CD14-positive monocyte (primary cell): Measurements from ENCODE around the gene TMEM234. TPM values are rescaled to one million over a fixed set of nuclear protein-coding genes. Genes with fewer than 3 reads are reported as not detected.

ENCODE experiments used
- DNase-seq, 3 donors: peaks; one replicate each; pipeline ENCODE4 v3.0.0-alpha.2; 2011 to 2022
- H2AFZ ChIP-seq: 2 replicates; pipeline ENCODE4 v1.6.0; 2012; ENCODE audit warnings: mild to moderate bottlenecking, low read depth, low read length, inconsistent platforms; ENCODE audit not compliant: insufficient read depth, poor library complexity, severe bottlenecking
- H3K27ac ChIP-seq, 2 donors: 1 replicate in 1 of 2; 2 replicates in 1 of 2; pipeline ENCODE4 v1.5.1; 2012 to 2013; ENCODE audit warnings: low read length in 2 of 2, control low read depth in 1 of 2, inconsistent platforms in 1 of 2, low read depth in 1 of 2, mild to moderate bottlenecking in 1 of 2
- H3K27me3 ChIP-seq, 2 donors: one replicate each; pipeline versions ENCODE4 v1.6.0 to v1.6.1; 2011 to 2013; ENCODE audit warnings: low read length in 2 of 2; ENCODE audit not compliant: control insufficient read depth in 2 of 2, insufficient read depth in 2 of 2
- H3K36me3 ChIP-seq, 2 donors: replicated peaks in 1 of 2; 1 replicate in 1 of 2; 2 replicates in 1 of 2; pipeline versions ENCODE4 v1.5.1 to v1.6.1; 2012 to 2013; ENCODE audit warnings: low read length in 2 of 2, control low read depth in 1 of 2, inconsistent platforms in 1 of 2, mild to moderate bottlenecking in 1 of 2; ENCODE audit not compliant: insufficient read depth in 2 of 2, control insufficient read depth in 1 of 2
- H3K4me1 ChIP-seq, 2 donors: 1 replicate in 1 of 2; 2 replicates in 1 of 2; pipeline versions ENCODE4 v1.5.1 to v1.6.1; 2012 to 2013; ENCODE audit warnings: low read length in 2 of 2, control low read depth in 1 of 2, inconsistent platforms in 1 of 2, mild to moderate bottlenecking in 1 of 2, moderate library complexity in 1 of 2; ENCODE audit not compliant: insufficient read depth in 2 of 2, control insufficient read depth in 1 of 2
- H3K4me2 ChIP-seq: replicated peaks from 2 replicates; pipeline ENCODE3; 2012; ENCODE audit warnings: low read length, moderate library complexity, mild to moderate bottlenecking; ENCODE audit not compliant: poor library complexity, severe bottlenecking; ENCODE audit errors: extremely low read depth
- H3K4me3 ChIP-seq, 3 experiments: fragments of 200-600 bp in 1 of 3; sonication (generic) in 1 of 3; replicated peaks in 1 of 3; 1 replicate in 2 of 3; 2 replicates in 1 of 3; pipeline ENCODE4 v1.5.1; 2011 to 2013; ENCODE audit warnings: low read length in 3 of 3, mild to moderate bottlenecking in 3 of 3, control low read depth in 2 of 3, low read depth in 2 of 3, inconsistent platforms in 1 of 3, moderate library complexity in 1 of 3
- H3K79me2 ChIP-seq: 2 replicates; pipeline ENCODE4 v1.6.0; 2012; ENCODE audit warnings: mild to moderate bottlenecking, control low read depth, inconsistent platforms, low read length, moderate library complexity; ENCODE audit not compliant: insufficient read depth
- H3K9ac ChIP-seq: 2 replicates; pipeline ENCODE4 v1.6.0; 2017; ENCODE audit warnings: low read length, mild to moderate bottlenecking; ENCODE audit not compliant: insufficient read depth, poor library complexity, severe bottlenecking
- H3K9me3 ChIP-seq, 2 donors: replicated peaks in 1 of 2; 1 replicate in 1 of 2; 2 replicates in 1 of 2; pipeline versions ENCODE4 v1.5.1 to v1.6.1; 2012 to 2013; ENCODE audit warnings: low read length in 2 of 2, control low read depth in 1 of 2; ENCODE audit not compliant: control insufficient read depth in 1 of 2, insufficient read depth in 1 of 2
- H4K20me1 ChIP-seq: 2 replicates; pipeline ENCODE4 v1.6.0; 2012; ENCODE audit warnings: mild to moderate bottlenecking, low read length, control low read depth, moderate library complexity; ENCODE audit not compliant: insufficient read depth
- H3K27ac Mint-ChIP-seq, 7 donors: one replicate each; pipeline ENCODE4 v1.8.0; 2020; ENCODE audit warnings: mild to moderate bottlenecking in 7 of 7, mixed read lengths in 7 of 7, moderate library complexity in 6 of 7, inconsistent platforms in 2 of 7
- H3K27me3 Mint-ChIP-seq, 3 donors: one replicate each; pipeline ENCODE4 v1.8.0; 2021 to 2022; ENCODE audit warnings: low read depth in 3 of 3, mild to moderate bottlenecking in 3 of 3, mixed read lengths in 3 of 3, moderate library complexity in 3 of 3, inconsistent platforms in 1 of 3
- H3K36me3 Mint-ChIP-seq, 2 donors: one replicate each; pipeline ENCODE4 v1.8.0; 2020; ENCODE audit warnings: mixed read lengths in 2 of 2, inconsistent platforms in 1 of 2, mild to moderate bottlenecking in 1 of 2
- H3K4me1 Mint-ChIP-seq: one replicate; pipeline ENCODE4 v1.8.0; 2020; ENCODE audit warnings: mild to moderate bottlenecking, mixed read lengths
- H3K4me3 Mint-ChIP-seq, 2 donors: one replicate each; pipeline ENCODE4 v1.8.0; 2020; ENCODE audit warnings: mild to moderate bottlenecking in 2 of 2, mixed read lengths in 2 of 2, moderate library complexity in 1 of 2
- H3K9me3 Mint-ChIP-seq, 7 donors: one replicate each; pipeline ENCODE4 v1.8.0; 2020 to 2022; ENCODE audit warnings: mixed read lengths in 7 of 7, mild to moderate bottlenecking in 6 of 7, moderate library complexity in 6 of 7, inconsistent platforms in 2 of 7
- CTCF ChIP-seq: fragments of 200-600 bp; IDR thresholded peaks from one replicate; pipeline ENCODE4 v1.8.0; 2022; ENCODE audit warnings: antibody characterized with exemption, mild to moderate bottlenecking
- WGBS: methylation state at CpG from one replicate; pipeline ENCODE4 v1.1.5; 2013; ENCODE audit warnings: missing lambda C conversion rate; ENCODE audit not compliant: insufficient coverage; 5-methylcytosine and 5-hydroxymethylcytosine counted together
- intact Hi-C, 2 donors: fragments of 100-400 bp; cut with micrococcal nuclease; formaldehyde crosslinking; loops; one replicate each; pipeline versions ENCODE4 v1.15.0 to v1.15.1; 2023
- polyA plus RNA-seq, 3 donors: library from polyadenylated mRNA; depleted of rRNA in 1 of 3; unstranded in 2 of 3; stranded (reverse) in 1 of 3; fragments of 300-500 nt in 2 of 3; fragments of >200 nt in 1 of 3; fragmentation: Illumina TruSeq in 2 of 3; gene quantifications; 1 replicate in 2 of 3; 2 replicates in 1 of 3; pipeline ENCODE4 v1.2.3, GENCODE V29; 2012 to 2021
- small RNA-seq: library from RNA; depleted of rRNA; stranded (forward); fragments of <200 nt; gene quantifications from one replicate; pipeline ENCODE3, GENCODE V24; 2012; ENCODE audit warnings: low read depth; ENCODE audit not compliant: insufficient read length

TMEM234 gene
- polyA plus RNA-seq, 3 donors = 12.8 to 22.0 (median 14.5) TPM

- H3K36me3 ChIP-seq = peaks cover 63 to 72% of the 10 kb centered on the region in 2 donors
- peaks cover under 1% of the 10 kb centered on the region for H3K4me1 Mint-ChIP-seq
- no peak overlapping the region for H3K9ac ChIP-seq
- no peaks in the 10 kb centered on the region for H3K79me2 ChIP-seq
- no peak overlapping the region for H3K27ac ChIP-seq
- H3K36me3 Mint-ChIP-seq = peaks cover 60 to 71% of the 10 kb centered on the region in 2 donors
- H3K9me3 ChIP-seq = no peaks in the 10 kb centered on the region
- no peak overlapping the region for H2AFZ ChIP-seq
- H3K4me2 ChIP-seq = no peak overlapping the region
- H4K20me1 ChIP-seq = no peaks in the 10 kb centered on the region
- H3K4me3 Mint-ChIP-seq = no peak overlapping the region
- no CpG with 5 or more reads among the region's 1 CpG for WGBS
- intact Hi-C loops = no loop called here
- no peak for TF ChIP-seq CTCF
- no peak overlapping the region for H3K4me3 ChIP-seq
- peaks cover 0 to 1% of the 10 kb centered on the region in 2 donors for H3K4me1 ChIP-seq
- peaks cover 0 to 1% (median 0%) of the 10 kb centered on the region in 3 donors for H3K27me3 Mint-ChIP-seq
- H3K27ac Mint-ChIP-seq = no peak overlapping the region
- H3K9me3 Mint-ChIP-seq = peaks cover 0 to 1% (median 0%) of the 10 kb centered on the region in 7 donors
- no peak for DNase-seq
- no peaks in the 10 kb centered on the region for H3K27me3 ChIP-seq
Measured at GRCh38 chr1:32172621-32173245, 49.4 kb downstream of the TMEM234 start.

DNA sequence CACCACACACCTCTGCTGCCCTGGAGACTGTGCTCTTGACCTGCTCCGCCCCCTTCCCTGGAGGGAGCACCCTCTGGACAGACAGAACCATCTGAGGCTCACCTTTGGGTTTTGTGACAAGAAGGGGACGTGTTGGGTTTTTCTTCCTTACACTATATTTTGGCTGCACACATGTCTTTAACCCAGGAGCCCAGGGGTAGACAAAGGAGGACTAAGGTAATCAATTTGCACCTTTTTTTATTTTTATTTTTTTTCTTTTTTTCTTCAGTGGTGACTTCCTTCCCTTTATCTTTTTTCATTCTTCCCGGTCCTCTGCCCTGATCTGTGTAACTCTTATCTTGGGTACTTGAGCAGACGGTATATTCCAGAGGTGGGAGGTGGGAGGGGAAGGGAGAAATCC is 51.2 kb downstream of the TMEM234 start:
- Histone ChIP-seq H4K20me1 (no peaks in the 10 kb centered on the region), H3K9me3 (no peaks in the 10 kb centered on the region), H3K4me3 (no peak overlapping the region), H3K27me3 (no peaks in the 10 kb centered on the region), H2AFZ (no peak overlapping the region), H3K4me2 (no peak overlapping the region), H3K9ac (no peak overlapping the region), H3K79me2 (no peaks in the 10 kb centered on the region), H3K36me3 (peaks cover 75 to 86% of the 10 kb centered on the region in 2 donors), H3K4me1 (no peaks in the 10 kb centered on the region), H3K27ac (no peak overlapping the region)
- Mint-ChIP-seq H3K9me3 (peaks cover 0 to 1% (median 0%) of the 10 kb centered on the region in 7 donors), H3K27me3 (peaks cover 0 to 1% (median 0%) of the 10 kb centered on the region in 3 donors), H3K36me3 (peaks cover 70 to 89% of the 10 kb centered on the region in 2 donors), H3K4me3 (no peak overlapping the region), H3K4me1 (no peaks in the 10 kb centered on the region), H3K27ac (no peak overlapping the region)
- TF ChIP-seq CTCF = no peak
- DNase-seq = no peak
- WGBS = no CpG with 5 or more reads among the region's 4 CpGs
- intact Hi-C loops = no loop called here

Small RNA genes within 50 kb of the gene (small RNA-seq; reads per million reads assigned to genes)
- not detected for gene RF00017

Other genes starting within 250 kb of the TMEM234 start
- 10 to 100 TPM; 40.7 to 65.6 (median 51.6) TPM for gene KHDRBS1, start 208.5 kb downstream of the TMEM234 start, polyA plus RNA-seq
- gene TMEM39B, start 149.4 kb downstream of the TMEM234 start, polyA plus RNA-seq = 10 to 100 TPM in 1 of 3 donors, 1 to 10 TPM in 2; 3.3 to 30.6 (median 3.4) TPM
- gene KPNA6, start 114.3 kb downstream of the TMEM234 start, polyA plus RNA-seq = 10 to 100 TPM; 11.0 to 26.7 (median 20.2) TPM
- 10 to 100 TPM; 12.3 to 15.3 (median 14.4) TPM for gene TXLNA, start 42.7 kb downstream of the TMEM234 start, polyA plus RNA-seq
- 1 to 10 TPM; 2.5 to 5.6 (median 3.7) TPM for gene CCDC28B, start 21.8 kb downstream of the TMEM234 start, polyA plus RNA-seq
- gene IQCC, start 16.7 kb downstream of the TMEM234 start, polyA plus RNA-seq = under 1 TPM; 0.18 to 0.31 (median 0.28) TPM
- gene DCDC2B, start 13.3 kb downstream of the TMEM234 start, polyA plus RNA-seq = not detected
- gene EIF3I, start 54 bp upstream of the TMEM234 start, polyA plus RNA-seq = 100 to 1,000 TPM; 126 to 162 (median 151) TPM
- gene FAM167B, start 24.9 kb upstream of the TMEM234 start, polyA plus RNA-seq = not detected
- gene LCK, start 28.9 kb upstream of the TMEM234 start, polyA plus RNA-seq = 1 to 10 TPM in 2 of 3 donors, under 1 TPM in 1; 0.15 to 2.2 (median 1.7) TPM
- gene HDAC1, start 69.7 kb upstream of the TMEM234 start, polyA plus RNA-seq = 10 to 100 TPM; 73.8 to 95.0 (median 88.7) TPM
- 100 to 1,000 TPM in 1 of 3 donors, 10 to 100 TPM in 2; 13.9 to 150 (median 40.3) TPM for gene MARCKSL1, start 113.9 kb upstream of the TMEM234 start, polyA plus RNA-seq
- gene FAM229A, start 140.1 kb upstream of the TMEM234 start, polyA plus RNA-seq = 10 to 100 TPM in 1 of 3 donors, not detected in 2; 19.9 TPM
- gene TSSK3, start 140.2 kb upstream of the TMEM234 start, polyA plus RNA-seq = 1 to 10 TPM in 1 of 3 donors, under 1 TPM in 2; 0.35 to 1.1 (median 0.65) TPM
- gene BSDC1, start 172.1 kb upstream of the TMEM234 start, polyA plus RNA-seq = 10 to 100 TPM; 19.0 to 42.4 (median 23.7) TPM
- not detected for gene ZBTB8B, start 242.7 kb upstream of the TMEM234 start, polyA plus RNA-seq